Activated B cell treated with CpG ODN at 0.5 μM for 24 hours (primary cell): ENCODE measurements around the gene KIAA0930. TPM values are rescaled to one million over a fixed set of nuclear protein-coding genes. Genes with fewer than 3 reads are reported as not detected.

Experiments used
- ATAC-seq: fragments of 200-7000 bp; cut with Tn5 transposase; one replicate; pipeline ENCODE4 v1.10.0; 2021; ENCODE audit warnings: low read depth, mild to moderate bottlenecking, moderate library complexity
- CTCF ChIA-PET: fragments of 350-600 bp; sonication (Branson Sonifier 250); formaldehyde crosslinking; loops from one replicate; lab custom pipeline; 2021; ENCODE audit warnings: antibody characterized with exemption; lab: Charles Lee
- POLR2A ChIA-PET: fragments of 350-600 bp; sonication (Branson Sonifier 250); formaldehyde crosslinking; loops from one replicate; lab custom pipeline; 2021; ENCODE audit warnings: antibody characterized with exemption; lab: Charles Lee
- DNase-seq: peaks from one replicate; pipeline ENCODE4 v3.0.0; 2022
- H3K27ac Mint-ChIP-seq: one replicate; pipeline ENCODE4 v1.8.0; 2020; ENCODE audit warnings: mixed read lengths
- H3K27me3 Mint-ChIP-seq: one replicate; pipeline ENCODE4 v1.8.0; 2021; ENCODE audit warnings: mixed read lengths
- H3K36me3 Mint-ChIP-seq: one replicate; pipeline ENCODE4 v1.8.0; 2021; ENCODE audit warnings: low read depth, mixed read lengths
- H3K4me1 Mint-ChIP-seq: one replicate; pipeline ENCODE4 v1.8.0; 2021; ENCODE audit warnings: mixed read lengths
- H3K4me3 Mint-ChIP-seq: one replicate; pipeline ENCODE4 v1.8.0; 2020; ENCODE audit warnings: mild to moderate bottlenecking, mixed read lengths
- H3K9me3 Mint-ChIP-seq: one replicate; pipeline ENCODE4 v1.8.0; 2020; ENCODE audit warnings: mixed read lengths
- intact Hi-C: fragments of 100-400 bp; cut with micrococcal nuclease; formaldehyde crosslinking; loops from one replicate; pipeline ENCODE4 v1.15.1; 2024
- total RNA-seq: library from RNA; stranded (reverse); gene quantifications from 2 replicates; pipeline ENCODE4 v1.2.3, GENCODE V29; 2022
- TF ChIP-seq, protein P1 (sequence below): fragments of 200-600 bp; IDR thresholded peaks from one replicate; pipeline ENCODE4 v1.8.0; 2022; ENCODE audit warnings: antibody characterized with exemption, mild to moderate bottlenecking

Gene KIAA0930
- total RNA-seq, 1 donor from 2014 or later = 42.2 TPM

DNA sequence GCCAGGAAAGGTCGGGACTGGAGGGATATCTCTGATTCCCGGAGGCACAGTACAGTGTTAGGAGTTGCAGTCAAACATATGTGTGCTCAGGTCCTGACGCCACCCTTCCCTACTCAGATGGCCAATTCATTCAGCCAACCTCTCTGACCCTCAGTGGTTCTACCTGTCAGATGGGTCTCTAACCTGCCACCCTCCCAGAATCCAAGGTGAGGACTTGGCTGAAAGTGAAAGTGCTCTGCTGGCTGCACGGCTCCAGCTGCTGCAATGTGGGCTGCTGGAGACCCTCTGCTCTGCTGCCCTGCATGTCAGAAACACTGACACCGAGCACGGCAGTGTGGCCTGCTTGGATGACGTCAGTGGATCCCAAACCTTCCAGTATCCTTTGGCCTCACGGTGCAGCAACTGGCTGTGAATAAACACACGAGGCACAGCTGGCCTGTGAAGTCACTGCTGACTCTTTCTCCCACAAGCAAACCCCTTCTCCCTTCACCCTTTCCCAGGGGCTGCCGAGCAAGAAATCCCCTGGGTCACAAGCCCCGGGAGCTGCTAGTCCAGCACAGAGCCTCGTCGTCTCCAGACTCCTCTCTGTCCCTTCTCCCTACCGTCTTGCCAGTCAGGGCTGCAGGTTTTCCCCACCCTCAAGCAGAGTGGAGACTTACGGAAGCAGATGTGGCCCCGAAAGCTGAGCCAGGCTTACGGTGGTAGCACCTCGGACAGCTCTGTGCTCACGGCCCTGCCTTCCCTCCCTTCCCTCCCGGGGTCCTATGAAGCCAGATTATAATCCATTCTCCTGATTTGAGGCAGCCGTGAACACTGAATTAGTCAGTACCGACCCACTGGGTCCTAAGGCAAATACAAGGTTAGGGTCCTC lies 24.3 kb downstream of the KIAA0930 start:
- Mint-ChIP-seq H3K4me1 (peaks cover 51% of the 10 kb centered on the region), H3K27me3 (no peaks in the 10 kb centered on the region), H3K36me3 (peaks cover 6% of the 10 kb centered on the region), H3K4me3 (no peak overlapping the region), H3K27ac (no peak overlapping the region), H3K9me3 (no peaks in the 10 kb centered on the region)
- ATAC-seq = no peak
- no peak for DNase-seq
- ChIA-PET POLR2A (no interaction called here), CTCF (no interaction called here)
- intact Hi-C loops = loop anchor here (5.0 kb wide), 1 partner anchor 54 kb away; the partner anchor contains the start of gene NUP50
- TF ChIP-seq, protein P1, sequence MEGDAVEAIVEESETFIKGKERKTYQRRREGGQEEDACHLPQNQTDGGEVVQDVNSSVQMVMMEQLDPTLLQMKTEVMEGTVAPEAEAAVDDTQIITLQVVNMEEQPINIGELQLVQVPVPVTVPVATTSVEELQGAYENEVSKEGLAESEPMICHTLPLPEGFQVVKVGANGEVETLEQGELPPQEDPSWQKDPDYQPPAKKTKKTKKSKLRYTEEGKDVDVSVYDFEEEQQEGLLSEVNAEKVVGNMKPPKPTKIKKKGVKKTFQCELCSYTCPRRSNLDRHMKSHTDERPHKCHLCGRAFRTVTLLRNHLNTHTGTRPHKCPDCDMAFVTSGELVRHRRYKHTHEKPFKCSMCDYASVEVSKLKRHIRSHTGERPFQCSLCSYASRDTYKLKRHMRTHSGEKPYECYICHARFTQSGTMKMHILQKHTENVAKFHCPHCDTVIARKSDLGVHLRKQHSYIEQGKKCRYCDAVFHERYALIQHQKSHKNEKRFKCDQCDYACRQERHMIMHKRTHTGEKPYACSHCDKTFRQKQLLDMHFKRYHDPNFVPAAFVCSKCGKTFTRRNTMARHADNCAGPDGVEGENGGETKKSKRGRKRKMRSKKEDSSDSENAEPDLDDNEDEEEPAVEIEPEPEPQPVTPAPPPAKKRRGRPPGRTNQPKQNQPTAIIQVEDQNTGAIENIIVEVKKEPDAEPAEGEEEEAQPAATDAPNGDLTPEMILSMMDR = no peak

DNA sequence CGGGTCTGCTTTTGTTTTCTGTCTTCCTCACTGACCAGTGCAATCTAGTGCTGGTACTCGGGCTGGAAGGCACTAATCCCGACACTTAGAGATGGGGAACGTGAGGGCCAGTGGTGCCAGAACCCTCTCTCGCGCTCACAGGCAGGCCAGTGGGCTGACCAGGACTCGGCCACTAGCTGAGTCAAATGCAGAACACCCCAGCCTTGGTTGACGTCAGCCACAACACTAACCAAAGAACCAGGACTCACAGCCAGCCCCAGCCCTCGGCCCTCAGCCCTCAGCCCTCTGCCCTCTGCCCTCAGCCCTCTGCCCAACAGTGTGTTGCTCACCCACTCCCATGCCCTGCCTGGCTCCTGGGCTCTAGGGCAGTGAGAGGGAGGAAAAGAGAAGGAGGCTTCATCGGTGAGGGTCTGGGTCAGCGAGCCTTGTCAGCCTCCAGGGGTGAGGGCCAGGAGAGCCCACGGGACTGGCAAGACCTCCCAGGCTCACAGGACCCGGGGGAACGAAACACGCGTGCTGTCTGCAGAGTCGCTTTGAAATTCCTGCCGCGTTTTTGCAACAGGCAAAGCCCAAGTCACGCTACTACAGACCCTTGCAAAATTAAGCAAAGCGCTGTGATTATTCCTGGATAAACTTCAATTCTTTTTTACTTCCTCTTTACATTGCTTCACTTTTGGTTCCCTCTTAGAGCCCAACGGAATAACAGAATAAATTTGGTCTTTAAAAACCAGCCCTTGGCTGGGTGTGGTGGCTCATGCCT lies 27.5 kb downstream of the KIAA0930 start:
- POLR2A ChIA-PET = interaction anchor here (0.9 kb wide), 1 partner anchor 21 kb away, joined by 3 read pairs; no protein-coding TSS in a partner anchor

DNA sequence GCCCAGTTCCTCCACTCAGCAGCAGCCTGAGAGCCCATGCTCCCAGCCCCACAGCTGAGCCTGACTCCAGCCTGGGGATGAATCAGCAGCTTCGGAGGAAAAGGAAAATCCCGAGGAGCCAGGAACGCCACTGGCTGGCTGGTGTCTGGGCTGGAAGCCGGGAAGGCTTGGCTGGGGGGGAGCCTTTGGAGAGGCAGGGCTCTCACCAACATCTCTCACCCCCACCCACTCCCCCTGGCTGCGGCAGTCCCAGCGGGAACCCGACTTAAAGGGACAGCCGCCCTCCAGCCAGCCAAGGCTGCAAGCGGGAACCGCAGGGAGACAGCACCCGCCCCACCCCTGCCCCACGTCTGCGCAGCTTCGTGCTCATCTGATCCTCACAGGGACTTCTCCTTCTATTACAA lies 28.4 kb downstream of the KIAA0930 start:
- H3K9me3 Mint-ChIP-seq = no peaks in the 10 kb centered on the region
- H3K36me3 Mint-ChIP-seq = peaks cover 37% of the 10 kb centered on the region
- peaks cover 28% of the 10 kb centered on the region for H3K4me1 Mint-ChIP-seq
- intact Hi-C loops = no loop called here
- TF ChIP-seq, protein P1 = no peak
- no peak overlapping the region for H3K27ac Mint-ChIP-seq
- no peak overlapping the region for H3K4me3 Mint-ChIP-seq
- H3K27me3 Mint-ChIP-seq = no peaks in the 10 kb centered on the region
- CTCF ChIA-PET = no interaction called here
- DNase-seq (no peak), ATAC-seq (no peak)
- POLR2A ChIA-PET = no interaction called here

More for the DNA sequence above, 27.5 kb downstream of the KIAA0930 start:
- H3K9me3 Mint-ChIP-seq = no peaks in the 10 kb centered on the region
- DNase-seq (no peak), ATAC-seq (peak; percentile 21)
- H3K27me3 Mint-ChIP-seq = no peaks in the 10 kb centered on the region
- H3K4me1 Mint-ChIP-seq = peaks cover 30% of the 10 kb centered on the region
- intact Hi-C loops = no loop called here
- H3K27ac Mint-ChIP-seq = peak overlapping the region; percentile 18
- CTCF ChIA-PET = no interaction called here
- TF ChIP-seq, protein P1 = no peak
- H3K36me3 Mint-ChIP-seq = peaks cover 31% of the 10 kb centered on the region
- no peak overlapping the region for H3K4me3 Mint-ChIP-seq

DNA sequence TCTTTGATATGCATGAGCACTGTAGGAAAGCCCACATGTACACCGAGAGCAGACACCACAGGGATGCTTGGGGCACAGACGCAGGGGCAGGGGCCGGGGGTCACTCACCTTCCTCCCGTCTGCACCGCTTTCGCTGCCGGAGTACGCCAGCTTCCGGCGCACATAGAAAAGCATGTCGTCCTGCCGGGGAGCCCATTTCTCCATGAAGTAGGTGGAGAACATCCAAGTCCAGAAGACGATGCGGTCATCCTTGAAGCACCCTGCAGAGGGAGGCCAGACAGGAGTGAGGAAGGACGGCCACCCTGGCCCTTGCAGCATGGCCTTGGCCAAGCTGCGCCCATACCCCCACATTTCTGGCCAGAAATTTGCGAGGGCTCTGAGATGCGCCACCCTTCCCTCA lies 28.8 kb downstream of the KIAA0930 start:
- intact Hi-C loops = no loop called here
- Mint-ChIP-seq H3K27me3 (no peaks in the 10 kb centered on the region), H3K4me1 (peaks cover 28% of the 10 kb centered on the region), H3K9me3 (no peaks in the 10 kb centered on the region), H3K27ac (no peak overlapping the region), H3K36me3 (peaks cover 37% of the 10 kb centered on the region), H3K4me3 (no peak overlapping the region)
- DNase-seq (no peak), ATAC-seq (no peak)
- CTCF ChIA-PET = no interaction called here
- POLR2A ChIA-PET = no interaction called here
- TF ChIP-seq, protein P1 = no peak

DNA sequence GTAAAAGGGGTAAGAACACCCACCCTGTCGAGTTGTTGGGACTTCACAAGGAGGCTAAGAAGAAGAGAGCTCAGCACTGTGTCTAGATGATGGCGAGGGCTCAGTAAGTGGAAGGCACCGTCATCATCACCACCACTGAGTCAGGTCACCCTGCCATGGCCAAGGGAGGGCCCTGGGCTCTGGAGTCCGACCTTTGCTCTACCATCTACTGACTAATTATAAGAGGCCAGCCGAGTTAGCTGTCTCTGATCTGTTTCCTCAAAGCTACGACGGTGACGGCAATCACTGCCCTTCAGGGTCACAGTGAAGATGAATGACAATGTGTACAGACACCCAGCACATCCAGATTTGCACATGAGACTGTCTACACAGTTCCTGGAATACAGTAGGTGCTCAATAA lies 29.3 kb downstream of the KIAA0930 start:
- H3K4me1 Mint-ChIP-seq = peaks cover 28% of the 10 kb centered on the region
- ChIA-PET CTCF (no interaction called here), POLR2A (no interaction called here)
- no peak overlapping the region for H3K4me3 Mint-ChIP-seq
- H3K27ac Mint-ChIP-seq = no peak overlapping the region
- peaks cover 39% of the 10 kb centered on the region for H3K36me3 Mint-ChIP-seq
- DNase-seq (no peak), ATAC-seq (no peak)
- intact Hi-C loops = no loop called here
- no peaks in the 10 kb centered on the region for H3K9me3 Mint-ChIP-seq
- no peaks in the 10 kb centered on the region for H3K27me3 Mint-ChIP-seq
- TF ChIP-seq, protein P1 = no peak
